HepG2 (cell line): ENCODE results near the gene OR5F1. TPM values are rescaled to one million over a fixed set of nuclear protein-coding genes. Genes with fewer than 3 reads are reported as not detected.

Experiments
- ATAC-seq: fragments of 200-7000 bp; cut with Tn5 transposase; 3 replicates; pipeline ENCODE4 v1.9.1; 2020; ENCODE audit warnings: mild to moderate bottlenecking, moderate library complexity
- BruUV-seq: library from RNA; stranded (reverse); fragments of 400-500 nt; replicated peaks from 2 replicates; lab custom pipeline; 2021; lab: Mats Ljungman, UMichigan
- CTCF ChIA-PET: fragments of 300-600 bp; formaldehyde crosslinking; extraction: SDS; loops from one replicate; lab custom pipeline; 2021; ENCODE audit warnings: low total read pairs, inconsistent platforms, low intra/inter-chr PET ratio; lab: Yijun Ruan, JAX
- POLR2A ChIA-PET: fragments of 350-600 bp; sonication (Branson Sonifier 250); formaldehyde crosslinking; loops from one replicate; lab custom pipeline; 2020; ENCODE audit warnings: antibody characterized with exemption, inconsistent platforms; lab: Yijun Ruan, JAX
- DNase-seq: peaks from one replicate; pipeline ENCODE4 v3.0.0-alpha.2; 2015; ENCODE audit warnings: low spot score
- FAIRE-seq: peaks from 3 replicates; lab custom pipeline; 2011; peaks lifted over from hg19 to GRCh38; lab: Jason Lieb, UNC
- H2AFZ ChIP-seq: one replicate; pipeline ENCODE4 v1.6.1; 2011; ENCODE audit warnings: low read length, inconsistent platforms
- H3K27ac ChIP-seq: fragments of 300-600 bp; 3 replicates; pipeline ENCODE4 v1.8.0; 2011; ENCODE audit warnings: mixed run types, mild to moderate bottlenecking, mixed read lengths, low read length, inconsistent platforms; ENCODE audit not compliant: insufficient read depth; ENCODE audit errors: extremely low read length
- H3K27me3 ChIP-seq, 2 experiments: fragments of 200-600 bp in 1 of 2; 2 replicates in 1 of 2; 3 replicates in 1 of 2; pipeline versions ENCODE4 v1.6.0 to v1.8.0; 2011; ENCODE audit warnings: low read length in 2 of 2, mild to moderate bottlenecking in 2 of 2, moderate library complexity in 2 of 2, inconsistent platforms in 1 of 2; ENCODE audit not compliant: insufficient read depth in 2 of 2, control insufficient read depth in 1 of 2
- H3K36me3 ChIP-seq, 2 experiments: fragments of 200-600 bp in 1 of 2; replicated peaks in 1 of 2; 2 replicates in 1 of 2; 3 replicates in 1 of 2; pipeline versions ENCODE4 v1.5.1 to v1.8.0; 2011; ENCODE audit warnings: low read length in 2 of 2, inconsistent platforms in 1 of 2; ENCODE audit not compliant: insufficient read depth in 2 of 2, control insufficient read depth in 1 of 2
- H3K4me1 ChIP-seq: 2 replicates; pipeline ENCODE4 v1.5.1; 2012; ENCODE audit warnings: low read length, inconsistent platforms; ENCODE audit not compliant: insufficient read depth
- H3K4me2 ChIP-seq: 2 replicates; pipeline ENCODE4 v1.6.0; 2011; ENCODE audit warnings: low read depth, low read length, inconsistent platforms
- H3K4me3 ChIP-seq, 3 experiments: fragments of 200-600 bp in 1 of 3; sonication (generic), shearing (Covaris generic) in 1 of 3; replicated peaks in 1 of 3; 2 replicates each; pipeline ENCODE4 v1.5.1; 2011 to 2016; ENCODE audit warnings: low read length in 3 of 3, inconsistent platforms in 2 of 3, low read depth in 2 of 3, mild to moderate bottlenecking in 2 of 3, control low read depth in 1 of 3, mixed read lengths in 1 of 3; ENCODE audit not compliant: insufficient read depth in 1 of 3
- H3K79me2 ChIP-seq: one replicate; pipeline ENCODE4 v1.6.1; 2011; ENCODE audit warnings: low read length, inconsistent platforms; ENCODE audit not compliant: insufficient read depth
- H3K9ac ChIP-seq: 2 replicates; pipeline ENCODE4 v1.6.0; 2011; ENCODE audit warnings: mild to moderate bottlenecking, low read depth, low read length, inconsistent platforms; ENCODE audit not compliant: insufficient read depth
- H3K9me3 ChIP-seq: 2 replicates; pipeline ENCODE4 v1.5.1; 2012; ENCODE audit warnings: mild to moderate bottlenecking, low read length
- H4K20me1 ChIP-seq: 2 replicates; pipeline ENCODE4 v1.6.0; 2011; ENCODE audit warnings: inconsistent platforms, mild to moderate bottlenecking, low read length, moderate library complexity; ENCODE audit not compliant: insufficient read depth
- ELF1 ChIP-seq: sonication (generic); formaldehyde crosslinking; IDR thresholded peaks from 2 replicates; pipeline ENCODE4 v1.4.0; 2020; ENCODE audit warnings: missing genetic modification reagents
- TMF1 ChIP-seq: sonication (generic); formaldehyde crosslinking; IDR thresholded peaks from 2 replicates; pipeline ENCODE4 v1.8.1; 2022; ENCODE audit warnings: low read depth, missing genetic modification reagents
- ZBTB20 ChIP-seq: sonication (generic); formaldehyde crosslinking; IDR thresholded peaks from 2 replicates; pipeline ENCODE4 v1.8.1; 2023; ENCODE audit warnings: missing genetic modification reagents, low read depth, mild to moderate bottlenecking, borderline replicate concordance
- ZMYM2 ChIP-seq: sonication (generic); formaldehyde crosslinking; IDR thresholded peaks from 2 replicates; pipeline ENCODE4 v1.8.0; 2022; ENCODE audit warnings: mild to moderate bottlenecking, missing genetic modification reagents
- ZNF468 ChIP-seq: sonication (generic); formaldehyde crosslinking; IDR thresholded peaks from 2 replicates; pipeline ENCODE4 v1.8.0; 2022; ENCODE audit warnings: mild to moderate bottlenecking, moderate library complexity, missing genetic modification reagents
- ZSCAN22 ChIP-seq: sonication (generic); formaldehyde crosslinking; IDR thresholded peaks from 2 replicates; pipeline ENCODE4 v1.4.0; 2020; ENCODE audit warnings: mild to moderate bottlenecking, missing genetic modification reagents
- WGBS: methylation state at CpG from one replicate; pipeline ENCODE4 v1.1.6; 2017; ENCODE audit warnings: low lambda C conversion rate; 5-methylcytosine and 5-hydroxymethylcytosine counted together
- in situ Hi-C: cut with HindIII; loops from 2 replicates; pipeline ENCODE4 v1.10.0; 2017; ENCODE audit warnings: low pct_unique_long_range_greater_than_20kb; ENCODE audit not compliant: extremely low pct_ligation_motif_present
- intact Hi-C: fragments of 100-400 bp; cut with micrococcal nuclease; formaldehyde crosslinking; loops from one replicate; pipeline ENCODE4 v1.10.0; 2022; ENCODE audit not compliant: unreplicated experiment
- polyA plus RNA-seq, 8 experiments: library from polyadenylated mRNA; depleted of rRNA in 3 of 8; stranded (reverse) in 7 of 8; unstranded in 1 of 8; fragments of >200 nt; fragmentation: Illumina TruSeq in 4 of 8; extraction: Trizol in 4 of 8; gene quantifications; 2 replicates each; pipeline versions ENCODE4 v1.2.1 to v1.2.3, GENCODE V29; 2011 to 2016; ENCODE audit warnings: low read depth in 4 of 8, missing spikeins in 1 of 8, mixed read lengths in 1 of 8; ENCODE audit not compliant: insufficient read depth in 1 of 8
- total RNA-seq, 5 experiments: library from RNA; depleted of rRNA; stranded (reverse); fragments of >200 nt; fragmentation: Illumina TruSeq; extraction: Trizol; gene quantifications; 2 replicates each; pipeline ENCODE4 v1.2.3, GENCODE V29; 2016; ENCODE audit warnings: low read depth in 1 of 5

The OR5F1 gene
- total and polyA plus RNA-seq, 2 of the 13 experiments (the other 11 are each of a cell fraction or from before 2014, with no cell fraction given): not detected

DNA sequence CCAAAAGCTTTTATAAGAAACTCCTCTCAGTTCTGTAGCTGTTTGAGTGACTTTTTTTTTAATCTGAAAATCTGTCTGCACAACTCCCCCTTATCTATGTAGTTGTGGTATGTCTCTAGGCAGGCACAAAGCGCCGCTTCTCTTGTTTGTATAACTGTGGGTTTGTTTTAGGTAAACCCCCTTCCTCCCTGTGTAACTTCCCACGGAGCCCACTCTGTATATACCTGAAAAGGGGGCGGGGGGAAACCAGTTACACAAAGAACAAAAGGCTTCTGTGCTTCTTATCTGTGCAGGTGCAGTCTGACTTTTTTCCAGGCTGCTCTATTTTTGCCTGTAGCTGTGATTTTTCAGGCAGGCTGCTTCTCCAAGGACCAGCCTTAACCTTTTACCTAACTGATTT, 37.9 kb downstream of the OR5F1 start:
- no TSS peak for BruUV-seq
- TF ChIP-seq TMF1 (CRISPR knock-in tag) (no peak), ELF1 (CRISPR knock-in tag) (no peak), ZSCAN22 (no peak), ZMYM2 (CRISPR knock-in tag) (no peak), ZBTB20 (CRISPR knock-in tag) (no peak), ZNF468 (CRISPR knock-in tag) (no peak)
- Histone ChIP-seq H3K9ac (no peak overlapping the region), H3K36me3 (no peaks in the 10 kb centered on the region), H2AFZ (no peak overlapping the region), H3K4me2 (no peak overlapping the region), H3K4me3 (no peak overlapping the region), H3K9me3 (0 out of 2 replicates have a peak, but pooled peaks cover under 1% of the 10 kb centered on the region), H3K79me2 (no peaks in the 10 kb centered on the region), H3K4me1 (no peaks in the 10 kb centered on the region), H3K27me3 (no peaks in the 10 kb centered on the region; a peak in 1 of 5 replicates), H4K20me1 (no peaks in the 10 kb centered on the region), H3K27ac (no peak overlapping the region)
- CTCF ChIA-PET: no interaction called here
- in situ Hi-C loops: no loop called here
- DNase-seq (peak; percentile 58), ATAC-seq (no peak), FAIRE-seq (no peak)
- intact Hi-C loops: no loop called here
- WGBS: 0% methylated on average over 4 of the region's 4 CpGs
- POLR2A ChIA-PET: no interaction called here

DNA sequence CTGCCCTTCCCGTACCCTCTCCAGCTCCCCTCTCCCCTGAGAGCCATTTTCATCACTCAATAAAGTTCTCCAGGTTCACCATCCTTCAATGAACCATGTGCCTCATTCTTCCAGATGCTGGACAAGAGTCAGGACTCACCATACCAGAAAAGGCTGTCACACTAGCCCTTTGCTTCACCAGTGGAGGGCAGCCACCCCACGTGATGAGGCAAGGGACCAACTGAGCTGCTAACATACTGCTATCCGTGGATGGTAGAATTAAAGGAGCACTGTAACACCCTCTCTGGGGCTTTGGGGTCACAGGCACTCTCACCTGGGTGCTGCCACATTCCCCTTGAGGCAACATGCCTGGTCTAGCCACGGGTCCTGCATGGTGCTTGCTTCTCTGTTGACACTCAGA, 45.1 kb downstream of the OR5F1 start:
- TF ChIP-seq TMF1 (CRISPR knock-in tag): no peak
- H3K4me2 ChIP-seq: no peak overlapping the region
- POLR2A ChIA-PET: no interaction called here
- no peak overlapping the region for H3K27ac ChIP-seq
- H4K20me1 ChIP-seq: no peaks in the 10 kb centered on the region
- no peak overlapping the region for H3K4me3 ChIP-seq
- H3K79me2 ChIP-seq: no peaks in the 10 kb centered on the region
- intact Hi-C loops (no loop called here), in situ Hi-C loops (no loop called here)
- no peaks in the 10 kb centered on the region for H3K36me3 ChIP-seq
- 0% methylated on average over 2 of the region's 4 CpGs for WGBS
- H2AFZ ChIP-seq: no peak overlapping the region
- H3K9me3 ChIP-seq: 0 out of 2 replicates have a peak, but pooled peaks cover 7% of the 10 kb centered on the region
- H3K9ac ChIP-seq: no peak overlapping the region
- ATAC-seq (no peak), FAIRE-seq (no peak), DNase-seq (no peak)
- no peaks in the 10 kb centered on the region for H3K27me3 ChIP-seq
- no peaks in the 10 kb centered on the region for H3K4me1 ChIP-seq
- CTCF ChIA-PET: no interaction called here
- BruUV-seq: no TSS peak

Other genes starting within 250 kb of the OR5F1 start
- gene OR5D13, start 221.2 kb downstream of the OR5F1 start, total RNA-seq (2016; rRNA removed; fragmentation: Illumina TruSeq; extraction: Trizol): not detected in 2 replicates
- gene OR5D13, start 221.2 kb downstream of the OR5F1 start, polyA plus RNA-seq (2011; rRNA removed): not detected in 2 replicates
- not detected in 2 replicates for gene OR5D14, start 199.1 kb downstream of the OR5F1 start, total RNA-seq (2016; rRNA removed; fragmentation: Illumina TruSeq; extraction: Trizol)
- gene OR5D14, start 199.1 kb downstream of the OR5F1 start, polyA plus RNA-seq (2011; rRNA removed): not detected in 2 replicates
- gene OR5L1, start 183.3 kb downstream of the OR5F1 start, total RNA-seq (2016; rRNA removed; fragmentation: Illumina TruSeq; extraction: Trizol): not detected in 2 replicates
- gene OR5L1, start 183.3 kb downstream of the OR5F1 start, polyA plus RNA-seq (2011; rRNA removed): not detected in 2 replicates
- gene OR5D18, start 175.0 kb downstream of the OR5F1 start, total RNA-seq (2016; rRNA removed; fragmentation: Illumina TruSeq; extraction: Trizol): not detected in 2 replicates
- gene OR5D18, start 175.0 kb downstream of the OR5F1 start, polyA plus RNA-seq (2011; rRNA removed): not detected in 2 replicates
- not detected in 2 replicates for gene OR5L2, start 167.4 kb downstream of the OR5F1 start, total RNA-seq (2016; rRNA removed; fragmentation: Illumina TruSeq; extraction: Trizol)
- gene OR5L2, start 167.4 kb downstream of the OR5F1 start, polyA plus RNA-seq (2011; rRNA removed): not detected in 2 replicates
- not detected in 2 replicates for gene OR5D16, start 155.9 kb downstream of the OR5F1 start, total RNA-seq (2016; rRNA removed; fragmentation: Illumina TruSeq; extraction: Trizol)
- not detected in 2 replicates for gene OR5D16, start 155.9 kb downstream of the OR5F1 start, polyA plus RNA-seq (2011; rRNA removed)
- not detected in 2 replicates for gene TRIM51, start 111.3 kb downstream of the OR5F1 start, total RNA-seq (2016; rRNA removed; fragmentation: Illumina TruSeq; extraction: Trizol)
- gene TRIM51, start 111.3 kb downstream of the OR5F1 start, polyA plus RNA-seq (2011; rRNA removed): not detected in 2 replicates
- gene OR5W2, start 80.0 kb downstream of the OR5F1 start, total RNA-seq (2016; rRNA removed; fragmentation: Illumina TruSeq; extraction: Trizol): not detected in 2 replicates
- not detected in 2 replicates for gene OR5W2, start 80.0 kb downstream of the OR5F1 start, polyA plus RNA-seq (2011; rRNA removed)
- gene OR5I1, start 58.2 kb downstream of the OR5F1 start, total RNA-seq (2016; rRNA removed; fragmentation: Illumina TruSeq; extraction: Trizol): not detected in 2 replicates
- gene OR5I1, start 58.2 kb downstream of the OR5F1 start, polyA plus RNA-seq (2011; rRNA removed): not detected in 2 replicates
- gene OR10AG1, start 24.7 kb downstream of the OR5F1 start, total RNA-seq (2016; rRNA removed; fragmentation: Illumina TruSeq; extraction: Trizol): not detected in 2 replicates
- not detected in 2 replicates for gene OR10AG1, start 24.7 kb downstream of the OR5F1 start, polyA plus RNA-seq (2011; rRNA removed)
- not detected in 2 replicates for gene OR5AS1, start 33.0 kb upstream of the OR5F1 start, total RNA-seq (2016; rRNA removed; fragmentation: Illumina TruSeq; extraction: Trizol)
- not detected in 2 replicates for gene OR5AS1, start 33.0 kb upstream of the OR5F1 start, polyA plus RNA-seq (2011; rRNA removed)
- not detected in 2 replicates for gene OR8I2, start 98.7 kb upstream of the OR5F1 start, total RNA-seq (2016; rRNA removed; fragmentation: Illumina TruSeq; extraction: Trizol)
- not detected in 2 replicates for gene OR8I2, start 98.7 kb upstream of the OR5F1 start, polyA plus RNA-seq (2011; rRNA removed)
- gene OR8H2, start 109.1 kb upstream of the OR5F1 start, total RNA-seq (2016; rRNA removed; fragmentation: Illumina TruSeq; extraction: Trizol): not detected in 2 replicates
- gene OR8H2, start 109.1 kb upstream of the OR5F1 start, polyA plus RNA-seq (2011; rRNA removed): not detected in 2 replicates
- not detected in 2 replicates for gene OR8H3, start 127.7 kb upstream of the OR5F1 start, total RNA-seq (2016; rRNA removed; fragmentation: Illumina TruSeq; extraction: Trizol)
- gene OR8H3, start 127.7 kb upstream of the OR5F1 start, polyA plus RNA-seq (2011; rRNA removed): not detected in 2 replicates
- gene OR8J3, start 145.6 kb upstream of the OR5F1 start, total RNA-seq (2016; rRNA removed; fragmentation: Illumina TruSeq; extraction: Trizol): not detected in 2 replicates
- not detected in 2 replicates for gene OR8J3, start 145.6 kb upstream of the OR5F1 start, polyA plus RNA-seq (2011; rRNA removed)
- not detected in 2 replicates for gene OR8K5, start 165.7 kb upstream of the OR5F1 start, total RNA-seq (2016; rRNA removed; fragmentation: Illumina TruSeq; extraction: Trizol)
- not detected in 2 replicates for gene OR8K5, start 165.7 kb upstream of the OR5F1 start, polyA plus RNA-seq (2011; rRNA removed)
- not detected in 2 replicates for gene OR5J2, start 182.0 kb upstream of the OR5F1 start, total RNA-seq (2016; rRNA removed; fragmentation: Illumina TruSeq; extraction: Trizol)
- not detected in 2 replicates for gene OR5J2, start 182.0 kb upstream of the OR5F1 start, polyA plus RNA-seq (2011; rRNA removed)
- gene OR5T2, start 239.6 kb upstream of the OR5F1 start, total RNA-seq (2016; rRNA removed; fragmentation: Illumina TruSeq; extraction: Trizol): not detected in 2 replicates
- not detected in 2 replicates for gene OR5T2, start 239.6 kb upstream of the OR5F1 start, polyA plus RNA-seq (2011; rRNA removed)